Measurements from ENCODE around the gene KDM5B.
A peak's percentile ranks its signal among the peaks of the same experiment; 100 is the strongest.

The KDM5B gene

DNA sequence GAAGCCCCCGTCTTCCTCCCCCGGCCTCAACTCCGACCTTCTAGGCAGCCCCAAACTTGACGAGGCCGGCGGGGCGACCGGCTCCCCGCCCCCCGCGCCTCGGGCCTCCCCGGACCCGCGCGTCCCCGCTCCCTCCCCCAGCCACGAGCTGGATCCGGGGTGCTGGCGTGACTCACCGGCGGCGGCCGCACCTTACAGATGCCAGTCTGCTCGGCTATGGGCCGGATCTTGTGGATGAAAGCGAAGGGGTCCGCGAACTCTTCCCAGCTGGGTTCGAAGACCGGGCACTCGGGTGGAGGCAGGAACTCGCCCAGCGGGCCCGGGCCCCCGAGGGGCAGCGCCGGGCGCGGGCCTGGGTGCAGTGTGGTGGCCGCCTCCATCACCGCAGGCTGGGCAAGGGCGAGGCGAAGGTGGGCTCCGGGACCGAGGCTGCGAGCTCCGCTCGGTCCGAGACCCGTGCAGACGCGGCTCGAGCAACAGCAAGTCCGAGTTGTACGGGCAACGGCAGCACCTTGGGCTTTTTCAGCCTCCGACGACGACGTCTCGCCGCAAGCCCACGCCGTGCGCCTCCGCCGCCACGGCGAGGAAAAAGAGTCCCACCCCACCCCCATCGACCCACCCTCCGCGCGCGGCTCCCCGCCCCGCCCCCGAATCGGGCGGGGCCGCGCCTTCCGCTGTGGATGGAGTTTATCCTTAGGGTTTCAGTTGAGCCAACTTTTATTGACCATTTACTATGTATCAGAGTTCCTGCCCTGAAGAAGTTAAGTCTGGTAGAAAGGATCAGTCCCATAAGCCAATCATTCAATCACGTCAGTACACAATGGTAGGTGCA lies at the start of gene KDM5B:
TSS of gene KDM5B (minus strand) at position 496 of the 832 bp plus-strand sequence. CDS start at position 380, 116 bp downstream.
- no peak for DNase-seq (ENCODE audit: low read depth)
- TF ChIP-seq, protein P1, sequence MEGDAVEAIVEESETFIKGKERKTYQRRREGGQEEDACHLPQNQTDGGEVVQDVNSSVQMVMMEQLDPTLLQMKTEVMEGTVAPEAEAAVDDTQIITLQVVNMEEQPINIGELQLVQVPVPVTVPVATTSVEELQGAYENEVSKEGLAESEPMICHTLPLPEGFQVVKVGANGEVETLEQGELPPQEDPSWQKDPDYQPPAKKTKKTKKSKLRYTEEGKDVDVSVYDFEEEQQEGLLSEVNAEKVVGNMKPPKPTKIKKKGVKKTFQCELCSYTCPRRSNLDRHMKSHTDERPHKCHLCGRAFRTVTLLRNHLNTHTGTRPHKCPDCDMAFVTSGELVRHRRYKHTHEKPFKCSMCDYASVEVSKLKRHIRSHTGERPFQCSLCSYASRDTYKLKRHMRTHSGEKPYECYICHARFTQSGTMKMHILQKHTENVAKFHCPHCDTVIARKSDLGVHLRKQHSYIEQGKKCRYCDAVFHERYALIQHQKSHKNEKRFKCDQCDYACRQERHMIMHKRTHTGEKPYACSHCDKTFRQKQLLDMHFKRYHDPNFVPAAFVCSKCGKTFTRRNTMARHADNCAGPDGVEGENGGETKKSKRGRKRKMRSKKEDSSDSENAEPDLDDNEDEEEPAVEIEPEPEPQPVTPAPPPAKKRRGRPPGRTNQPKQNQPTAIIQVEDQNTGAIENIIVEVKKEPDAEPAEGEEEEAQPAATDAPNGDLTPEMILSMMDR (conservative IDR thresholded peaks at IDR 0.05; ENCODE audit: low read depth, low read length) = no peak
- H3K4me3 ChIP-seq (ENCODE audit: low read length) = peak within 1 kb of the TSS; percentile 90

DNA sequence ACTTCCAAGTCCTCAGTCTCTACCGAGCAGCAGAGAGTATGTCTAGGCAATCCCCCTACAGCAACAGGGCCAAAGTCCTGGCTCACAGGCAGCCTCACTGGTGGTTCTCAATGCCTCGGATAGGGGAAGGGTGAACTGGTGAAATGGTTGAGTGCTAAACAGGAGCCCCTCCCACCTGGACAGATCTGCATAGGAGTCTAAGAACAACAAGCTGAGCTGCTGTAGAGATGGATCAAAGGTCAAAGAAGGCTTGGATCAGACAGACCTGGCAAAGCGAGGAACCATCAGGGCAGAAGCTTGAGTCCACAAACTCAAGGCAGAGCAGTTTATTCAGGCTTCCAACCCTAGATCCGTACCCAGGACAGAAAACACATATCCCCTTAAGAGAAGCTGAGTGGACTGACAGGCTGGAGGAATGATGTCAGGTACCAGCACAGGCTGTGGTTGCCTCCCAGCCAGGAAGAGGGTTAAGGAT lies 49.0 kb upstream of the KDM5B start:
- TF ChIP-seq, protein P1 (conservative IDR thresholded peaks at IDR 0.05; ENCODE audit: low read depth, low read length) = no peak
- no peak overlapping the region for H3K4me3 ChIP-seq (ENCODE audit: low read length)
- DNase-seq (ENCODE audit: low read depth) = no peak

DNA sequence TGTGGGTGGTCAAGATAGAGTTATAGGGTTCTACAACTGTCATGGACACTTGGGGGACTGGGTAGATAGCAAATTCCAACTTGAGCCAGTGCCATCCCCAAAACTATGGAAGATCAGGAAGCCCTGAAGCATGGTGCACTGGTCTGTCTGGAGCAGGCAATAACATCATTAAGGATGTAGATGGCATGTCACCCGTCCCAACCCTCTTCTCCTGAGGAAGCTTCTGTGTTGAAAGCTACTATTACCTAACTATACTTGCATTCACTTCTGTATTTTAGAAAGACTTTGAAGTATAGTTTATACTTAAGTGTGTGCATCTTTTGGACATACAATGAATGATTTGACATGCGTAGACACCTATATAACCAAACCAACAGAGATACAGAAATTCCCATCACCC lies 47.8 kb upstream of the KDM5B start:
- no peak overlapping the region for H3K4me3 ChIP-seq (ENCODE audit: low read length)
- TF ChIP-seq, protein P1 (conservative IDR thresholded peaks at IDR 0.05; ENCODE audit: low read depth, low read length) = no peak
- no peak for DNase-seq (ENCODE audit: low read depth)

DNA sequence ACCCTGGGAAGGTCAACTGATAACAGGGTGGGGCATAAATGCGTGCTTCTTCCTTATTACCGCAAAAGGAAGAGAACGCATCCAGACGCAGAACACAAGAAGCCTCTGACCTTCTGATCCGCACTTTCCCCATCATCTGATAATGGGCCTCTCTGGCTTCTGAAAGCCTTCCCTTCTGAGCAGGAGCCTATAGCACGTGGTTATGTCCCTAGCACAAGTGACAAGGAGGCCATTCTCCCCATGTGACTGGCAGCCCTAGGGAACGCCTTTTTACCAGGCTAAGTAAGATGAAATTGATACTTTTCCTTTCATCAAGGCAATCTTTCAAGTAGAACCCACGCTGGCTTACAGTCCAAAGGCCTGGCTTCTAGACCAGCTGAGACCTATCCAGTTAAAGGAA lies 46.6 kb upstream of the KDM5B start:
- no peak overlapping the region for H3K4me3 ChIP-seq (ENCODE audit: low read length)
- TF ChIP-seq, protein P1 (conservative IDR thresholded peaks at IDR 0.05; ENCODE audit: low read depth, low read length) = no peak
- DNase-seq (ENCODE audit: low read depth) = no peak

DNA sequence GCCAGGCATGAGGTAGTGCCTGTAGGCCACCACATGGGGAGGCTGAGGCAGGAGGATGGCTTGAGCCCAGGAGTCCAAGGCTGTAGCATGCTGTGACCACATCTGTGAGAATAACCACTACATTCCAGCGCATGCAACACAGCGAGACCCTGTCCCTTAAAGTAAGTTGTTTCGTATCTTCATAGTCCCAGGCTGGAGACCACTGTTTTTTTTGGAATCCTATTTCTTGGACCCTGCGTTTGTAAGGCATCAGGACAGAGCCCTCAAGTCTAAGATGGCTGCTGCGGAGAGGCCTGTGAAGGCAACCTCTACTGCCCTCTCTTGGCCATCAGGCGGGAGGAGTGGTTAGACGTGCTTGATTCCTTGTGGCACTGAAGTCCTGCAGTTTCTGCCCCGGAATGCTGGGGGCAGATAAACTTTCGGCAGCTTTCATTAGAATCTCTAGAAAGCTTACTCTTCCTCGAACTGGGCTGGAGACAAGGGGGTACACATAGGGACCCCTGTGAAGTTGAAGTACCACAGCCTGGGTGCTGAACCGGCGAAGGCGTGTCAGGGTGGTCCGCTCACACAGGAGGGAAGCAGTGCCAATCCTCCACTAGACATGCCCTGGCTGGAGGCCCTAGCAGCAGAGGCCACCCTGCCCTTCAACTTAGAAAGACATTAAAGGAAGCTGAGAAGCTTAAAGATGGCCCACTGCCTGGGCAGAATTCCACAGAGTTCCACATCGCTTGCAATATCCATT lies 44.1 kb upstream of the KDM5B start:
- no peak overlapping the region for H3K4me3 ChIP-seq (ENCODE audit: low read length)
- TF ChIP-seq, protein P1 (conservative IDR thresholded peaks at IDR 0.05; ENCODE audit: low read depth, low read length) = peak; percentile 84
- DNase-seq (ENCODE audit: low read depth) = peak; percentile 28

DNA sequence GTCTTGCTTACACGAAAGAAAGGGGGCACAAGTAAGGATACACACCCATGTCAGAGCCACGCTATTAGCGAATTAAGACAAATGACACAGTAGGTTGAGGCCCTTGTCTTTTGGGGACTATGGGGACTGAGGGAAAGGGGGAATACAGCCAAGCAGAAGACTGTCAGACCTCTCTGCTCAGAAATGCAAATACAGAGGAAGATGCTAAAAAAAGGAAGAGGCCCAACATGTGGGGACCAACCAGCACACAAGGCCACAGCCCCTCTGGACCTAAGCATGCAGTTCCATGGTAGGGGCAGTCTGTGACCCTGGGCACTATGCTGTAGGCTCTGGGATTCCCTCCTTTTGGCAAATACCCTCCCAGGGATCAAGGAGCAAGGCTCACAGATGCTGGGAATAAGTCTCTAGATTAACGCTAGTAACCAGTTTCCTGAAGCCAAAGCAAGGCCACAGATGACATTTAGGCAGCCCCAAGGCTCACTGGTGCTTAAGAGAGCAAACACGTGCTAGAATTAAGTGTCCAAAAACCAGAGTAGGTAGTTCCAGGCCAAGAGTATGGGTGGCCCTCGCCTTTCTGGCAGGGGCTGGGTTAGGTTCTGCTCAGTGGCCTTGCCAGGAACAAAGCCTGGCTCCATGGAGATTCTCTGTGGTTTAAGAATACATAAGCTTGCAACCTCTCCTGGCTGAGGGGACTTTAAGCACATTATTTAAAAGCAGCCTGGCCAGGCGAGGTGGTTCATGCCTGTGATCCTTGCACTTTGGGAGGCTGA lies 42.6 kb upstream of the KDM5B start:
- no peak overlapping the region for H3K4me3 ChIP-seq (ENCODE audit: low read length)
- no peak for DNase-seq (ENCODE audit: low read depth)
- TF ChIP-seq, protein P1 (conservative IDR thresholded peaks at IDR 0.05; ENCODE audit: low read depth, low read length) = no peak

Data from retinal pigment epithelial cell (primary cell).